Ovary (tissue), 3 donors: Measurements from ENCODE around the gene PPP1R15B.

Source experiments
- CTCF ChIP-seq, 3 donors: fragments of 450-650 bp in 2 of 3; fragments of 200-600 bp in 1 of 3; IDR thresholded peaks; one replicate each; pipeline versions ENCODE4 v1.5.1 to v1.8.0; 2016 to 2022; ENCODE audit warnings: antibody characterized with exemption in 3 of 3, mild to moderate bottlenecking in 1 of 3
- EP300 ChIP-seq: sonication (generic); formaldehyde crosslinking; IDR thresholded peaks from one replicate; pipeline ENCODE4 v1.6.1; 2017; ENCODE audit warnings: antibody characterized with exemption
- POLR2A ChIP-seq: fragments of 450-650 bp; IDR thresholded peaks from one replicate; pipeline ENCODE4 v1.6.1; 2017; ENCODE audit warnings: antibody characterized with exemption, mild to moderate bottlenecking, moderate library complexity
- donor health status: DM: no; HTN: no; CAD: no.

- TF ChIP-seq POLR2A (no peak), CTCF (IDR thresholded peaks at IDR 0.05) (no peak), EP300 (no peak)
Measured at GRCh38 chr1:204382714-204383083, 28.9 kb downstream of the PPP1R15B start.
